ENCODE measurements around the gene ODAD3.

ODAD3 gene

GRCh38 chr19:11420429-11421370 lies 14.2 kb downstream of the ODAD3 start:
- no peak overlapping the region for H2BK5ac ChIP-seq (ENCODE audit: low read depth, low read length, poor library complexity)
- peaks cover 2% of the 10 kb centered on the region for H3K79me2 ChIP-seq (ENCODE audit: control insufficient read depth, insufficient read depth, low read length, poor library complexity)
- H3K27me3 ChIP-seq (ENCODE audit: insufficient read depth, low read length), result peaks cover 8% of the 10 kb centered on the region
- H3K23ac ChIP-seq (ENCODE audit: low read length), result no peak overlapping the region
- peak; percentile 35 to 36 for DNase-seq
- no peak overlapping the region for H2AFZ ChIP-seq (ENCODE audit: insufficient read depth, low read length, poor library complexity)
- H3K14ac ChIP-seq (ENCODE audit: low read length), result no peak overlapping the region
- peak overlapping the region; percentile 46 for H3K4me2 ChIP-seq (ENCODE audit: low read length)
- no peak overlapping the region for H2AK5ac ChIP-seq (ENCODE audit: low read length)
- no peak overlapping the region for H2BK120ac ChIP-seq (ENCODE audit: insufficient read depth, low read length, poor library complexity)
- no CpG with 5 or more reads among the region's 46 CpGs for WGBS (ENCODE audit: extremely low coverage, insufficient coverage, insufficient read length)
- peaks cover 13% of the 10 kb centered on the region for H3K9me3 ChIP-seq (ENCODE audit: insufficient read depth, low read depth, low read length)
- H3K9ac ChIP-seq (ENCODE audit: low read length), result no peak overlapping the region
- peak overlapping the region; percentile 1 for H4K91ac ChIP-seq (ENCODE audit: low read depth, low read length)
- H3K18ac ChIP-seq (ENCODE audit: low read length), result peak overlapping the region; percentile 16
- H3K4me1 ChIP-seq (ENCODE audit: control insufficient read depth in 1 of 2, insufficient read depth in 2 of 2, low read length in 2 of 2), result peaks cover 18 to 24% of the 10 kb centered on the region in 2 experiments
- peak overlapping the region; percentile 0 for H3K4me3 ChIP-seq (ENCODE audit: low read depth, low read length)
- H4K12ac ChIP-seq (ENCODE audit: low read depth, low read length), result no peak overlapping the region
- H3K27ac ChIP-seq (ENCODE audit: low read depth, low read length), result no peak overlapping the region
- H4K8ac ChIP-seq (ENCODE audit: low read depth, low read length), result no peak overlapping the region
- peak overlapping the region; percentile 25 for H2BK12ac ChIP-seq (ENCODE audit: low read length)
- no peak overlapping the region for H3K4ac ChIP-seq (ENCODE audit: low read depth, low read length)
- H3K79me1 ChIP-seq (ENCODE audit: low read length), result peaks cover 7% of the 10 kb centered on the region
- H3K36me3 ChIP-seq (ENCODE audit: control insufficient read depth in 1 of 2, insufficient read depth in 2 of 2, low read length in 2 of 2), result no peaks in the 10 kb centered on the region

- H2BK120ac ChIP-seq (ENCODE audit: insufficient read depth, low read length, poor library complexity), result peak within 1 kb of the TSS; percentile 49
- H3K4me3 ChIP-seq (ENCODE audit: low read depth, low read length), result peak within 1 kb of the TSS; percentile 70
- WGBS (ENCODE audit: extremely low coverage, insufficient coverage, insufficient read length), result no CpG with 5 or more reads among the region's 72 CpGs
- peak within 1 kb of the TSS; percentile 77 for H2AFZ ChIP-seq (ENCODE audit: insufficient read depth, low read length, poor library complexity)
- peak within 1 kb of the TSS; percentile 73 for H4K12ac ChIP-seq (ENCODE audit: low read depth, low read length)
- H3K4me2 ChIP-seq (ENCODE audit: low read length), result peak within 1 kb of the TSS; percentile 99
- H3K9me3 ChIP-seq (ENCODE audit: insufficient read depth, low read depth, low read length), result peaks cover 13% of the 10 kb centered on the region
- H3K4ac ChIP-seq (ENCODE audit: low read depth, low read length), result peak within 1 kb of the TSS; percentile 22
- H3K4me1 ChIP-seq (ENCODE audit: control insufficient read depth in 1 of 2, insufficient read depth in 2 of 2, low read length in 2 of 2), result peaks cover 18 to 24% of the 10 kb centered on the region in 2 experiments
- H3K14ac ChIP-seq (ENCODE audit: low read length), result peak within 1 kb of the TSS; percentile 83
- H3K27me3 ChIP-seq (ENCODE audit: insufficient read depth, low read length), result peaks cover 8% of the 10 kb centered on the region
- H4K91ac ChIP-seq (ENCODE audit: low read depth, low read length), result peak within 1 kb of the TSS; percentile 75
- H2BK12ac ChIP-seq (ENCODE audit: low read length), result peak within 1 kb of the TSS; percentile 39
- peak; percentile 46 to 68 for DNase-seq
- H4K8ac ChIP-seq (ENCODE audit: low read depth, low read length), result peak within 1 kb of the TSS; percentile 90
- H3K79me1 ChIP-seq (ENCODE audit: low read length), result peaks cover 7% of the 10 kb centered on the region
- H3K23ac ChIP-seq (ENCODE audit: low read length), result no peak within 1 kb of the TSS
- peak within 1 kb of the TSS; percentile 80 for H3K18ac ChIP-seq (ENCODE audit: low read length)
- peak within 1 kb of the TSS; percentile 48 for H3K27ac ChIP-seq (ENCODE audit: low read depth, low read length)
- H2AK5ac ChIP-seq (ENCODE audit: low read length), result peak within 1 kb of the TSS; percentile 34
- H3K36me3 ChIP-seq (ENCODE audit: control insufficient read depth in 1 of 2, insufficient read depth in 2 of 2, low read length in 2 of 2), result no peaks in the 10 kb centered on the region
- peak within 1 kb of the TSS; percentile 44 for H2BK5ac ChIP-seq (ENCODE audit: low read depth, low read length, poor library complexity)
- H3K79me2 ChIP-seq (ENCODE audit: control insufficient read depth, insufficient read depth, low read length, poor library complexity), result peaks cover 2% of the 10 kb centered on the region
- H3K9ac ChIP-seq (ENCODE audit: low read length), result peak within 1 kb of the TSS; percentile 76
Measured at GRCh38 chr19:11418549-11419506, 16.1 kb downstream of the ODAD3 start, which contains the start of gene RGL3. TSS of gene RGL3 (minus strand) at chr19:11419314. CDS start at chr19:11419278, 36 bp downstream.

- peaks cover 7% of the 10 kb centered on the region for H3K79me1 ChIP-seq (ENCODE audit: low read length)
- H4K91ac ChIP-seq (ENCODE audit: low read depth, low read length), result peak overlapping the region; percentile 63
- H3K4me1 ChIP-seq (ENCODE audit: control insufficient read depth in 1 of 2, insufficient read depth in 2 of 2, low read length in 2 of 2), result peaks cover 18 to 24% of the 10 kb centered on the region in 2 experiments
- H4K8ac ChIP-seq (ENCODE audit: low read depth, low read length), result peak overlapping the region; percentile 20
- peaks cover 13% of the 10 kb centered on the region for H3K9me3 ChIP-seq (ENCODE audit: insufficient read depth, low read depth, low read length)
- peak overlapping the region; percentile 77 for H2AFZ ChIP-seq (ENCODE audit: insufficient read depth, low read length, poor library complexity)
- peaks cover 6% of the 10 kb centered on the region for H3K27me3 ChIP-seq (ENCODE audit: insufficient read depth, low read length)
- no peaks in the 10 kb centered on the region for H3K36me3 ChIP-seq (ENCODE audit: control insufficient read depth in 1 of 2, insufficient read depth in 2 of 2, low read length in 2 of 2)
- peak overlapping the region; percentile 47 for H4K12ac ChIP-seq (ENCODE audit: low read depth, low read length)
- no peak overlapping the region for H2BK12ac ChIP-seq (ENCODE audit: low read length)
- H3K9ac ChIP-seq (ENCODE audit: low read length), result peak overlapping the region; percentile 44
- H3K79me2 ChIP-seq (ENCODE audit: control insufficient read depth, insufficient read depth, low read length, poor library complexity), result peaks cover 2% of the 10 kb centered on the region
- peak overlapping the region; percentile 70 for H3K4me3 ChIP-seq (ENCODE audit: low read depth, low read length)
- H3K27ac ChIP-seq (ENCODE audit: low read depth, low read length), result no peak overlapping the region
- H3K23ac ChIP-seq (ENCODE audit: low read length), result no peak overlapping the region
- H2AK5ac ChIP-seq (ENCODE audit: low read length), result no peak overlapping the region
- WGBS (ENCODE audit: extremely low coverage, insufficient coverage, insufficient read length), result no CpG with 5 or more reads among the region's 16 CpGs
- H3K4ac ChIP-seq (ENCODE audit: low read depth, low read length), result no peak overlapping the region
- H3K14ac ChIP-seq (ENCODE audit: low read length), result peak overlapping the region; percentile 53
- peak overlapping the region; percentile 46 for H3K18ac ChIP-seq (ENCODE audit: low read length)
- no peak overlapping the region for H2BK5ac ChIP-seq (ENCODE audit: low read depth, low read length, poor library complexity)
- DNase-seq, result no peak
- H2BK120ac ChIP-seq (ENCODE audit: insufficient read depth, low read length, poor library complexity), result no peak overlapping the region
- H3K4me2 ChIP-seq (ENCODE audit: low read length), result peak overlapping the region; percentile 99
Measured at GRCh38 chr19:11418094-11418548, 16.8 kb downstream of the ODAD3 start.
